ENCODE data around the gene KIF26B.

Gene KIF26B

DNA sequence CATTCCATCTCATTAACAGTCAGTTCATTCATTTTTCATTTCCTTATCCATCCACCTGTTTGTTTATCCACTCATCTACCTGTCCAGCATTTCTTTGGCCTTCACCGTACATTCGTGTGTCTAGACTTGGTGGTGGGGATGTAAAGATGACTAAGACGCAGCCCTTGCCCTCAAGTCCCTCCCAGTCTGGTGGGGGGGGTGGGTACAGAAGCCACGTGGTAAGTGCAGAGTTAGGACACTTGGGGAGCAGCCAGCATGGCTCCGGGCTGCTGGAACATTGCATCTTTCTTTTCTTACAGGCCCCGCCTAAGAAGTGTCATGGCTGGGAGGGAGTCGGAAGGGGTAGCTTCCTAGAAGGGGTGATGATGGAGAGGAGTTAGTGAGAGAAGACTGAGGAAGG, 17.2 kb downstream of the KIF26B start:
- no peak overlapping the region for H2AFZ ChIP-seq (ENCODE audit: low read length)
- no peak overlapping the region for H3K4me2 ChIP-seq (ENCODE audit: low read depth, low read length)
- H3K9ac ChIP-seq (ENCODE audit: low read length): no peak overlapping the region
- H3K9me3 ChIP-seq (replicated peaks; ENCODE audit: insufficient read depth, low read length): no peaks in the 10 kb centered on the region
- no peak overlapping the region for H3K27ac ChIP-seq (ENCODE audit: low read length)
- no peaks in the 10 kb centered on the region for H3K27me3 ChIP-seq (replicated peaks; ENCODE audit: insufficient read depth, low read length)
- H3K36me3 ChIP-seq (replicated peaks; ENCODE audit: insufficient read depth, low read length): no peaks in the 10 kb centered on the region
- no peak for TF ChIP-seq CTCF (IDR thresholded peaks at IDR 0.05; ENCODE audit: low read length)
- TF ChIP-seq EZH2 (optimal IDR thresholded peaks at IDR 0.05; ENCODE audit: low read depth, low read length): no peak
- no peak for TF ChIP-seq EZH2phosphoT487 (IDR thresholded peaks at IDR 0.05; ENCODE audit: low read length)
- DNase-seq: no peak
- H3K4me1 ChIP-seq (ENCODE audit: low read length): no peaks in the 10 kb centered on the region
- no peaks in the 10 kb centered on the region for H3K9me2 ChIP-seq (replicated peaks; ENCODE audit: insufficient read depth, low read length)
- no peaks in the 10 kb centered on the region for H4K20me1 ChIP-seq (ENCODE audit: insufficient read depth, low read length)
- no peaks in the 10 kb centered on the region for H3F3A ChIP-seq (ENCODE audit: insufficient read depth, low read length)
- no peak overlapping the region for H3K4me3 ChIP-seq (ENCODE audit: low read length)
- H3K79me2 ChIP-seq (ENCODE audit: low read length): no peaks in the 10 kb centered on the region

DNA sequence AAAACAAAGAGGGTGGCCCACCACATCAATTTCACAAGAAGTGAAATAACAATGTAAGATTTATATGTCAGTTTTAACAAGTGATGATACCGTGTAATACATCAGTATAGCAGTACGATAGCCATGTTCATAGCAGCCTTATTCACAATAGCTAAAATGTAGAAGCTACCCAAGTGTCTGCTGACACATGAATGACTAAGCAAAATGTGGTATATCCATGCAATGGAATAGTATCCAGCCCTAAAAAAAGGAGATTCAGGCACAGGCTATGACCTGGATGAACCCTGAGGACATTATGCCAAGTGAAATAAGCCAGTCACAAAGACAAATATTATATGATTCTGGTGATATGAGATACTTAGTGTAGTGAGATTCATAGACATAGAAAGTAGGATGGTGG, 18.0 kb downstream of the KIF26B start:
- no peak overlapping the region for H3K9ac ChIP-seq (ENCODE audit: low read length)

GRCh38 chr1:245173446-245174211, 18.8 kb downstream of the KIF26B start:
- no peak for DNase-seq
- Histone ChIP-seq H3K27ac (ENCODE audit: low read length) (no peak overlapping the region), H3K4me1 (ENCODE audit: low read length) (no peaks in the 10 kb centered on the region), H3K4me3 (ENCODE audit: low read length) (no peak overlapping the region), H3K27me3 (replicated peaks; ENCODE audit: insufficient read depth, low read length) (no peaks in the 10 kb centered on the region), H2AFZ (ENCODE audit: low read length) (no peak overlapping the region), H3K9me3 (replicated peaks; ENCODE audit: insufficient read depth, low read length) (no peaks in the 10 kb centered on the region), H4K20me1 (ENCODE audit: insufficient read depth, low read length) (no peaks in the 10 kb centered on the region), H3K36me3 (replicated peaks; ENCODE audit: insufficient read depth, low read length) (no peaks in the 10 kb centered on the region), H3K9ac (ENCODE audit: low read length) (no peak overlapping the region), H3F3A (ENCODE audit: insufficient read depth, low read length) (no peaks in the 10 kb centered on the region), H3K79me2 (ENCODE audit: low read length) (no peaks in the 10 kb centered on the region), H3K4me2 (ENCODE audit: low read depth, low read length) (no peak overlapping the region), H3K9me2 (replicated peaks; ENCODE audit: insufficient read depth, low read length) (no peaks in the 10 kb centered on the region)
- TF ChIP-seq EZH2 (optimal IDR thresholded peaks at IDR 0.05; ENCODE audit: low read depth, low read length) (no peak), EZH2phosphoT487 (IDR thresholded peaks at IDR 0.05; ENCODE audit: low read length) (no peak), CTCF (IDR thresholded peaks at IDR 0.05; ENCODE audit: low read length) (no peak)

More for the DNA sequence above, 18.0 kb downstream of the KIF26B start:
- H3K9me3 ChIP-seq (replicated peaks; ENCODE audit: insufficient read depth, low read length): no peaks in the 10 kb centered on the region
- H3K27ac ChIP-seq (ENCODE audit: low read length): no peak overlapping the region
- no peak for DNase-seq
- H3K4me1 ChIP-seq (ENCODE audit: low read length): no peaks in the 10 kb centered on the region
- no peaks in the 10 kb centered on the region for H3K9me2 ChIP-seq (replicated peaks; ENCODE audit: insufficient read depth, low read length)
- H3K4me3 ChIP-seq (ENCODE audit: low read length): no peak overlapping the region
- H3F3A ChIP-seq (ENCODE audit: insufficient read depth, low read length): no peaks in the 10 kb centered on the region
- H3K79me2 ChIP-seq (ENCODE audit: low read length): no peaks in the 10 kb centered on the region
- H4K20me1 ChIP-seq (ENCODE audit: insufficient read depth, low read length): no peaks in the 10 kb centered on the region
- no peak overlapping the region for H3K4me2 ChIP-seq (ENCODE audit: low read depth, low read length)
- H3K36me3 ChIP-seq (replicated peaks; ENCODE audit: insufficient read depth, low read length): no peaks in the 10 kb centered on the region
- TF ChIP-seq EZH2 (optimal IDR thresholded peaks at IDR 0.05; ENCODE audit: low read depth, low read length): no peak
- H3K27me3 ChIP-seq (replicated peaks; ENCODE audit: insufficient read depth, low read length): no peaks in the 10 kb centered on the region
- H2AFZ ChIP-seq (ENCODE audit: low read length): no peak overlapping the region

All from MM.1S (cell line).